GM12891 (cell line): ENCODE results near the gene ALK.

Source experiments
- PAX5 ChIP-seq: IDR thresholded peaks from 2 replicates; pipeline ENCODE4 v1.6.1; 2011; ENCODE audit warnings: low read length, moderate library complexity, mild to moderate bottlenecking; ENCODE audit not compliant: insufficient read depth, severe bottlenecking
- POLR2A ChIP-seq: IDR thresholded peaks from 2 replicates; pipeline ENCODE4 v1.6.1; 2011; ENCODE audit warnings: low read depth, low read length, control low read depth
- POLR2AphosphoS5 ChIP-seq: IDR thresholded peaks from 2 replicates; pipeline ENCODE4 v1.6.1; 2011; ENCODE audit warnings: low read depth, low read length, control low read depth
- POU2F2 ChIP-seq: IDR thresholded peaks from 2 replicates; pipeline ENCODE4 v1.6.1; 2011; ENCODE audit warnings: low read depth, mild to moderate bottlenecking, control low read depth, low read length, moderate library complexity
- SPI1 ChIP-seq: IDR thresholded peaks from 2 replicates; pipeline ENCODE4 v1.6.1; 2011; ENCODE audit warnings: low read depth, low read length, control low read depth
- TAF1 ChIP-seq: IDR thresholded peaks from 2 replicates; pipeline ENCODE4 v1.6.1; 2011; ENCODE audit warnings: low read depth, low read length, control low read depth

DNA sequence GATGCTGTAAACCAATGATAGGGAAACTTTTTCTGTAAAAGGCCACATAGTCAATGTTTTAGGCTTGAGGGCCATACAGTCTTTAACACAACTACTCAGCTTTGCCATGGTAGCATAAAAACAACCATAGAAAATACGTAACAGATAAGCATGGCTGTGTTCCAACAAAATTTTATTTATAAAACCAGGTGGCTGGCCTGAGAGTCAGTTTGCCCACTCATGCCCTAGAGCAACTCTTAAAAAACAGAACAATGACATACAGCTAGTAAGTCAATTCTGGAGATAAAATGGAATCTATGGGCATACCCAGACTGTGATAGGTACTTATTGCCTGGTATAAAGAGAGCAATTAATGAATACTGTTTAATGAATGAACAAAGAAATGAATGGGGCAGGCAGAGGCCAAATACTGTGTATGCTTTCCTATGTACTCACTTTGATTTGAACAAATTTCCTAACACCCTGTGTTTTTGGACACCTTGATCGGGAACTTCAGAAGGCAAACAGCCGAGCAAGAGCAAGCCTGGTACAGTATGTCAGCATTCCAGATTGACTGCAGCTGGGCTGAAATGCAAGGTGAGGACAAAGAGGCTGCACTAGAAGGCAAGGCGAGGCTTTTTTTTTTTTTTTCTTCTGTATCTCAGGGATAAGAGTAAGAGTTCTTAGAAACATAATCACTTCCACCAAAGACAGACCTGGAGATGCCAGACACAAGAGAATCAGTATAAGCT, 490.8 kb downstream of the ALK start:
- no peak for TF ChIP-seq POLR2A
- no peak for TF ChIP-seq POLR2AphosphoS5
- no peak for TF ChIP-seq SPI1
- TF ChIP-seq TAF1 = no peak
- TF ChIP-seq PAX5 = no peak
- no peak for TF ChIP-seq POU2F2
